ENCODE measurements around the gene MSH4. TPM values are rescaled to one million over a fixed set of nuclear protein-coding genes. Genes with fewer than 3 reads are reported as not detected.

Gene MSH4
- total RNA-seq (ENCODE audit: low replicate concordance): 0.08 and 0.35 TPM in 2 replicates

GRCh38 chr1:75796376-75797272, at the start of gene MSH4:
Gene MSH4 (plus strand): TSS chr1:75796882. CDS start chr1:75796986, 104 bp downstream.

GRCh38 chr1:75785983-75786853, 10.5 kb upstream of the MSH4 start, which contains the start of gene RABGGTB:
Gene RABGGTB (plus strand): TSS chr1:75786256. CDS start chr1:75786272, 16 bp downstream.

GRCh38 chr1:75932304-75932703, 135.6 kb downstream of the MSH4 start, which contains the start of gene ASB17:
Gene ASB17 (minus strand): TSS chr1:75932404. CDS start chr1:75932291, 113 bp downstream.

Other genes starting within 250 kb of the MSH4 start
- under 0.01 and 0.83 TPM in 2 replicates for gene SLC44A5, start 185.8 kb upstream of the MSH4 start, total RNA-seq (ENCODE audit: low replicate concordance)
- 12.8 and 25.9 TPM in 2 replicates for gene ACADM, start 72.2 kb upstream of the MSH4 start, total RNA-seq (ENCODE audit: low replicate concordance)
- gene RABGGTB, start 10.6 kb upstream of the MSH4 start, total RNA-seq (ENCODE audit: low replicate concordance): 61.4 and 92.8 TPM in 2 replicates
- gene ASB17, start 135.5 kb downstream of the MSH4 start, total RNA-seq (ENCODE audit: low replicate concordance): not detected in 2 replicates

Measured in smooth muscle cell of the coronary artery (primary cell).